Stimulated activated naive CD4-positive, alpha-beta T cell treated with Interleukin-2 at 50 U/mL for 16 hours (primary cell): ENCODE measurements around the gene TMC5.
"Not testable (repeated sequence)": the region's sequence is repeated elsewhere in the genome, so short reads cannot be mapped to it uniquely, and the experiment has no call there.

Experiments used
- DNase-seq: peaks from one replicate; lab custom pipeline; 2025; lab: John Stamatoyannopoulos, UW

TMC5 gene

DNA sequence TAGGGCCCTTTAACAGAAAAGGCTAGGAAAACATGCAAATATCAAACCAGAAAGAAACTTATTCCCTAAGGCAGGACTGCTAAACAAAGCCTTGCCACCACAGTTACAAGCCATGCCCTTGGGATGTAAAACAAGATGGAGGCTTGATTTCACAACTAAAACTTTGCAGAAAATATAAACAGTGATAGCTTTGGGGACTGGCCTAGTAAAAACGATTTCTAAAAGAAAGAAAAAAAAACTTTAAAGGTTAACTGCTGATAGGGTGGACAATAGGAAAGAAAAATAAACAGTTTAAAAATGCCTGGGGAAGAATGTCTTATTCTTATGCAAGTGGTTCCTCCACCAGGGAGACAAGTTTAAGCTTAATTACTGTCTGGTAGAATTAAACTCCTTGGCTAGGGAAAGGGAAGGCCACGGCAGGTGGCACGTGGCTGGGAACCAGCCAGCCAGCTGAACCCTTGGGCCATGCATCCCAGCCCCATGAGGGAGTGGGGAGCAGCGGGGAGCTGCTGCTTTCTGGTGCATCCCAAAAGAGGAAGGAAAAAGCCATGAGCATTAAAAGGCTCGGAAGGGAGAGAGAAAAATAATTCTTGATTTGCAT is 10.7 kb upstream of the TMC5 start:
- no peak for DNase-seq

DNA sequence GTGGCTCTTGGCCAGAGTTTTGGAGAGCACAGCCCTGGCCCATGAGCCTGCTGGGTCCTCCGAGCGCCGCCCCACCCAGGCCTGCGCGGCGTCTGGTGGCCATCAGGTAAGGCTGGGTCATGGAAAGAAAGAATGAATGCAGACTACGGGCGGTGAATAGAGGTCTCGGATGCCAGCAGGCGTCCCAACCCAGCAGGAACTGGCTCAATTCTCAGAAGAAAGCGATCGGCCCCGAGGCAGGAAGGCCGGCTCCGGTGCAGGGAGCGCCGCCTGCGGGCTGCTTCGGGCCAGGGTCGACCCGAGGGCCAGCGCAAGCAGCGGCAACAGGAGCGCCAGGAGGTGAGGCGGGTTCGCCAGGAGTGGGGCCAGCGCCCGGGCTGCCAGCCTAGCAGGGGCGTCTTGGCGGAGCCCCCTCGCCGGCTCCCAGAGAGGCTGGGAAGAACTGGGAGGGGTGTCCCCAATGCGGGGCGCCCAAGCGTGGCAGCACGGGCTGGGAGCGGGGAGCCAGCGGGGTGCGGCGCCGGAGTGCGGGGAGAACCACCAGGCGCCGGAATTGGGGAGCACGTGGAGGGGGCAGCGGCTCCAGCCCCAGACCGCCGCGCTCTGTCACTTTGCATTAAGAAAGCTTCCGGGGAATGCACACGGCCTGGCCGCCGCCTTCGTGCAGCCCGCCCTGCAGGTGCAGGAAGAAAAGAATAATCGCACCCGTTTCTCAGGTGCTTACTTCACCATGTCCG is 7.1 kb upstream of the TMC5 start:
- no peak for DNase-seq

DNA sequence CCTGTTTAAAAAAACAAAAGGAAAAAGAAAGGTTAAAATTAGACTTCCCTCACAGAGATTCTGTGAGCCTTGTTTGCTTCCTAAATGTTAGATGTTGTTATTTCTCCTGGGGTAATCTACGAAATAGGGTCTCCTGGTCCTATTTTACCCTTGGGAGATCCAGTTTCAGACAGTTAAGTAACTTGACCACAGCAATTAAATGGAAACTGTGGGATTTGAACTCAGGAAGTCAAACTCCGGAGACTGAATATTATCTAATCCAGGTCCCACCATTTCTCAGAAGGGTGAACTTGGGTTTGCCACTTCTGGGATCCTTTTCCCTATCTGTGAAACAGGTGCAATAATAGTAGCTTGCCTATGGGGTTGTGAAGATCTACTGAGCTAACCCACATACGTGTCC is 6.4 kb upstream of the TMC5 start:
- no peak for DNase-seq

DNA sequence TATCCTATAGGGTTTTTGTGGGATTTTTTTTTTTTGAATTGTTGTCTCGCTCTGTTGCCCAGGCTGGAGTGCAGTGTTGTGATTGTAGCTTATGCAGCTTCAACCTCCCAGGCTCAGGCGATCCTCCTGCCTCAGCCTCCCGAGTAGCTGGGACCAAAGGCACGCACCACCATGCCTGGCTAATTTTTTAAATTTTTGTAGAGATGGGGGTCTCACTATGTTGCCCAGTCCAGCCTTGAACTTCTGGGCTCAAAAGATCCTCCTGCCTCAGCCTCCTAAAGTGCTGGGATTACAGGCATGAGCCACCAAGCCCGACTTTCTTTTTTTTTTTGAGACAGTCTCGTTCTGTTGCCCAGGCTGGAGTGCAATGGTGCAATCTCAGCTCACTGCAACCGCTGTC is 5.6 kb upstream of the TMC5 start:
- DNase-seq, result not testable (repeated sequence)

DNA sequence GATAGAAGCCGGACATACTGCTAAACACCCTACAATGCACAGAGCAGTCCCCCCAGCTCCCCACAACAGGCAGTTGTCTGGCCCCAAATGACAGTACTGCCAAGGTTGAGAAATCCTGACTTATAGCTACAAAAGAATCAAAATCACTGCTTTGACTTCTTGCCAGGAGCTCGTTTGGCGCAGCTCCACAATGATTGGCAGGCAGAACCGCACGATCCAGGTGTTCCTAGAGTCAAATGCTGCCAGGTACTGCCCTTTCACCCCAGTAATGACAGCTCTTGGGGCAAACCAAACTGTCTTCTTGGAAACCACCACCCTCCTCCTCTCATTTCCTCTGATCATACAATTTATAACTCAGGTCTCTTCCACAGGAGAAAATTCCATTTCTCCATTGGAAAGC is 2.2 kb upstream of the TMC5 start:
- no peak for DNase-seq

DNA sequence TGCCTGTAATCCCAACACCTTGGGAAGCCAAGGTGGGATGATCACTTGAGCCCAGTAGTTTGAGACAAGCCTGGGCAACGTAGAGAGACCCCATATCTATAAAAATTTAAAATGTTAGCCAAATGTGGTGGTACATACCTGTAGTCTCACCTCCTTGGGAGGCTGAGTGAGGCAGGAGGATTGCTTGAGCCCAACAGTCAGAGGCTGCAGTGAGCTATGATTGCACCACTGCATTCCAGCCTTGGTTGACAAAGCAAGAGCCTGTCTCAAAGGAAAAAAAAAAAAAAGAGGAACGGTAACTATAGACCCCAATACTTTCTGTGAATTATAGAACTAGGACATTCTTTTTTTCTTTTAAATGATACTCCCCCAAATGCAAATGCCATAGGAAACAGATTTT is 1.8 kb upstream of the TMC5 start:
- no peak for DNase-seq

DNA sequence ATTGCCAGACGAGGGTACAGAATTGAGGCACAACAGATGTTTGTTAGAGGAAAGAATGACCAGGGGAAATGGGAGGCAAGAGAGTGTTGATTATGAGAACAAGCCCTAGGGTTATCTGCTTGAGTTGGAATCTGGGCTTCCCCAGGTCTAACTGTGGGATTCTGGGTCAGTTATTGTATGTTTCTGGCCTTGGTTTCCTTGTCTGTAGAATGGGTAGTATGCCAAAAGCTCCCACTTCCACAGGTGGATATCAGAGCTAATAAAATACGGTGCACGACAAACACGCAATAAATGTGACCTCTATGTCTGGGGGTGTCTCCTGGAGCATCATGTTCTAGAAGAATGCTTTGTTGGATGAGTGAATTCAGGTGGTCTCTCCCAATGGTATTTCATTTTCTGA is 517 bp downstream of the TMC5 start:
- DNase-seq, result no peak

DNA sequence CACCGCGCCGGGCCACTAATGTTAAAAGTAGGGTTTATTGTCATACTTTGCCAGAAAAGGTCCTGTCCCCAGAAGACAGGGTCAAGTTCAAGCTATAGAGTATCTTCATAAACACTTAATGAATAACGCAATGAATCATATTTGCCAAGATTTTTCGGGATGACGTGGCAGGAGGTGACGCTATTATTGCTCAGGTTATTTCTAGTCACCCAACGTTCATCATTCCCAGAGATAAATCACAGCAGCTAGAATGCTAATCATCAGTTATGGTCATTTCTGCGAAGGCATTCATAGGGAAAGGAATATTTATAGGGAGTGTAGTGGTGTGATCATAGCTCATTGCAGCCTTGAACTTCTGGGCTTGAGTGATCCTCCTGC is 2.0 kb downstream of the TMC5 start:
- DNase-seq, result no peak

DNA sequence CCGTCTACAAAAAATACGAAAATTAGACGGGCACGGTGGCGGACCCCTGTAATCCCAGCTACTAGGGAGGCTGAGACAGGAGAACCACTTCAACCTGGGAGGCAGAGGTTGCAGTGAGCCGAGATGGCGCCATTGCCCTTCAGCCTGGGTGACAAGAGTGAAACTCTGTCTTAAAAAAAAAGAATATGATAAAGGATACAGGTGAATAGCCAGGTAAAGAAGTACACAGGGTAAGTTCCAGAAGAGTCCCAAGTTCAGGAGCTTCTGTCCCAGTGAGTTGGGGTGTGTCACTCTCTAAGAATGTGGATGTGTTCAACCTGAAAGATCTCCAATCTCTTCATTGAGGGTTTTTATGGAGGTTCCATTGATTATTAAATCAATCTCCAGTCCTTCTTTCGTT is 6.8 kb downstream of the TMC5 start:
- DNase-seq, result no peak

DNA sequence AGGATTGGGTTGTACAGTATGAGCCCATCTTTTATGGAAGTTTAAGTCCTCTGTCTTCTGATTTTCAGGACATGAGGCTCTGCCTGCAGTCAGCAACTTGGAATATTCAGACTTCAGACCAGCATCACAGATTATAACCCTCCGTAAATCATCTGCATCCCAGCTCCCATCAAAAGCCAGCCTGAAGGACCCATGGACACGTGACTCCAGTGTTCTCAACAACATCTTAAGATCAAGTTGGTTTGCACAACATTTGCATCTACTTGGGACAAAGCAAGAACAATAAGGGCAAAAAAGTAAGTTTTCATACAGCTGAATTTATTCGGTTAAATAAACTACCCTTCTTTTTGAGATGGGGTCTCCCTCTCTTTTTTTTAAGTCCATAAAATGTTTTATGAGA is 12.7 kb downstream of the TMC5 start:
- no peak for DNase-seq

DNA sequence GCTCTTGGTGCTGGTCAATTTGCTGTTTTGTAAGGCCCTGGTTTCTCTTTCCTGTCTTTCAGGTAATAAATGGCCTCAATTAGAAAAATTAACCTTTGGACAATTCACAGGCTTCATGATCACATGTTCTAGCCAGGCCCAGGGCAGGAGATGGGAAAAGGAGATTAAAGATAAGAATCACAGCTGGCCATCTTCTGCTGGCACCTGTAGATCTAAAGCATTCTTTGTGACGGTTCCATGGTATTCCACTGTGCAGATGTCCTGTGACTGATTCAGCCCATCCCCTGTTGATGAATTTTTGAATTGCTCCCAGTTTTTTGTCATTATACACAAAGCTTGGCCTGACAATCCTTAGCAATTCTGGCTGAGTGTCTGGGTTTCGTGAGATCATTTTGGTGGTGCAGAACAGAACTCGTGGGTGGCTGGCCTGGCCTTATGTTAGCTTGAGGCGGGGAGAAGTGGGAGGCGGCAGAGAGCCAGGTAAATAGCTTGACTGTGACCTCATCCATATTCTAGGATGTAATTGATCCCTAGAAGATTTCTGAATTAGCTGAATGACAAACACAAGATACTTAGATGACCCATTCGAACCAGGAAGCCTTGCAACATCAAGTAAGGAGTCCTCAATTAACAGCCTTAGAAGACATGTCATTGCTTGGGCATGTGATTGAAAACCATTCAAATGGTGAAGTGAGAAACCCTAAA is 14.1 kb downstream of the TMC5 start:
- no peak for DNase-seq

DNA sequence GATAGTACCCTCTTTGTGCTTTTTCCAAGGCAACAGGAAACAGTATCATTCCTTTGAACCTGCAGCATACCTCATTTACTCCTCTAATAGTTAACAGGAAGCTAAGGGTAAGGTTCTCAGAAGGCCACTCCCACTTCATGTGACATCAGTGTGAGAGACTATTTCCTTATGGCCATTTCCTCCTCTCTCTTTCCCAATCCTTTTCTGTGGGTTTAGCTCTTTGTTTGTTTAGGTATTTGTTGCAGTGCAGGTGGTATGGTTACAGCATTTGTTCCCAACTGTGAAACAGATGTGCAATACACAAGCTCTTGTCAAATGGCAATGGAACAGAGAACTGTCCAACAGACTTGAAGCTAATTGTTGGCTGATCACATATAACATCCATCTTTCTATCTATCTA is 14.7 kb downstream of the TMC5 start:
- DNase-seq, result no peak

DNA sequence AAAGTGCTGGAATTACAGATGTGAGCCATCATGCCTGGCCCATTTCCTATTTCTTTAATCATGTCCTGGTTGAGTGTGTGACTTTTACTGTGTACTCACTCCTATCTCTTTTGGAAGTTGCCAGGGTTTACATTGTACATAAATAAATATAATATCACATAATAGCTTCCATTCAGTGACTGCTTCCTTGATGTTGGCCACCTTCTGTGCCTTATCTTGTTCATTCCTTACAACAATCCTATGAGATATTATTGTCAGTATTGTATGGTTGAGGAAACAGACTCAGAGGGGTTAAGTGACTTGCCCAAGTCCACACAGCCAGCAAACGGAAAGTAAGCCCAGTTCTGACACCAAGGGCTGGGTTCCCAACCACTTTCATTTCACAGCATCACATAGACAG is 16.9 kb downstream of the TMC5 start:
- no peak for DNase-seq

DNA sequence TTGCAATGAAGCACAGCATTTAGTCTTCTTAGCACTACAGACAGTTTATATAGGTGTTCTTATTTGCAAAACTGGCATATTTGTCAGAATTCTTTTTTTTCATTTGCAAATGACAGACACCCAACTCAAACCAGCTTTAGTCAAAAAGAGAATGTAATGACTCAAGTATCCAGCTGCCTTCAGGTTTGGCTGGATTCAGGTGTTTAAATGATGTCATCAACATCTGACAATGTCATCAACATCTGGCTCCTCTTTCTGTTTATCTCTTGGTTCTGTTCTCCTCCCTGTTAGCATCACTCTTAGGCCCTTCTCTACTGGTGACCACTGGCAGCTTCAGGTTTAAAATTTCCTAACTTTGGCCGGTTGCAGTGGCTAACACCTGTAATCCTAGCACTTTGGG is 18.9 kb downstream of the TMC5 start:
- no peak for DNase-seq

DNA sequence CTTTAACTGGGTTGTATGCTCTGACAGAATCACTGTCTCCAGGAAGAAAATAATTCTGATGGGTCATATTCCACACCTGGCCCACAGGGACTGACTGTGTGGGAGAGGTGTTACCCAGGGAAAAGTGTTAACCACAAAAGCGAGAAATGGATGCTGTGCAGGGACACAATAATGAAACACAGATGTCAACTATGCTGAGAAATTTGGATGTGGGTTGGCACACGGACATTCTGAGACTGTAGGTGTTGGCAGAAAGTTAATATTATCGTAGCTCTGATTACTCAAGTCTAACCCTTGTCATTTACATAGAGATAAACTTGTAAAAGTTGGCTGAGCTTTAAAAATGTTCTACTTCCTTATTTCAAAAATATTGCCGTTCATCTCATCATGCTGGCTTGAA is 19.6 kb downstream of the TMC5 start:
- no peak for DNase-seq

DNA sequence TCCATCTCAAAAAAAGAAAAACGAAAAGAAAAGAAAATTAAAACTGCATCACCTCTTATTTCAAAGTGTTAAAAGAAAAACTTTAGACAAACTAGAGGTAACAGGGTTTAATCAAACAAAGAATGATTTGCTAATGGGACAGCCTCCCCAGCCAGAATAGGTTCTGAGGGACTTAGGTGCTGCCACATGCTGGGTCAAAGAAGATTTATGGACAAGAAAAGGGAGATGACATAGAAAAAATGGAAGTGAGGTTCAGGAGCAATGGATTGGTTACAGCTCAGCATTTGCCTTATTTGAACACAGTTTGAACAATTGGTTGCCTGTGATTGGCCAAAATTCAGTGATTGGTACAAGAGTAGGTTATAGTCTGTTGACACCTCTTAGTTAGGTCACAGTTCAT is 21.1 kb downstream of the TMC5 start:
- DNase-seq, result no peak

DNA sequence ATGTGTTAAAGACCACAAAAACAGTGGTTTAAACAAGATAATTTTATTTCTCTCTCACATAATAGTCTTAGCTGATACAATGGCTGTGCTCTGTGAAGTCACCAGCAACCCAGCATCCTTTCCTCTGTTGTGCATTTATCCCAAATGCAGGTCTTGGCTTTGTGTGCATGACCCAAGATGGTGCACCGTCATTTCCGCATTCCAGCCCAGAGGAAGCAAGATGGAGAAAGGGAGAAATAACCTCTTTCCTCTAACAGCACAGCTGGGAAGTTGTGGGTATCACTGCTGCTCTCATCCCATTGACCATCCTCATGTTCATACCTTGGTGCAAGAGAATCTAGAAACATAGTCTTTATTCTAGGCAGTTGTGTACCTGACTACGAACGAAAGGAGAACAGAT is 21.8 kb downstream of the TMC5 start:
- no peak for DNase-seq

DNA sequence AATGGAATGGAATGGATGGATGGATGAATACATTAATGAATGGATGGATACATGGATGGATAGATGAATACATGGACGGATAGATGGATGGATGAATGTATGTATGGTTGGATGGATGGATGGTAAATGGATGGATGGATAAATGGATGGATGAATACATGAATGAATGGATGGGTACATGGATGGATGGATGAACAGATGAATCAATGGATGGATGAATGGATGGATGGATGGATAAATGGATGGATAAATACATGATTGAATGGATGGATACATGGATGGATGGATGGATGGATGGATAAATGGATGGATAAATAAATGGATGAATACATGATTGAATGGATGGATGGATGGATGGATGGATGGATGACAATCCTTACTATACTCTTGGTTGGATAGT is 26.0 kb downstream of the TMC5 start:
- DNase-seq, result no peak

DNA sequence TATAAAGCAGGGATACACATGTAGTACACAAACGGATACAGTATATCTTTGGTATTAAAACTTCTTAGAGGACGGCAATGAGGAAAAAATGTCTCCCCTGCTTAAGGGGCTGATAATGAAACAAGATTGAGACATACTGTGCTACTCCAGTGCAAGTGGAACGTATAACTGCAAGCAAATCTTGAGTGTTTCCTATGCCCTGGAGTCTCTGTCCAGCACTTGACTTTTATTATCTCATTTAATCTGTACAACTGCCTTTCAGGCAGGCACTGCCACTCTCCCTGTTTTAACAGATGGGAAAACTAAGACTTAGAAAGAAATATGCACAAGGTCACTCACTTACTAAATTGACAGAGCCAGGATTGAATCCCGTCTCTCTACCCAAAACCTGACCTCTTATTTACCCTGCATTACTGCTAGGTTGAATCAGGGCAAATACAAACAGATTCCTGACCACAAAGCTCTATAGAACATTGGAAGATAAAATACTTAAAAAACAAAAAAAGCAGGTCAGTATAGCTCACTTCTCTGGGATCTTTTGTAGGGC is 28.7 kb downstream of the TMC5 start:
- no peak for DNase-seq

DNA sequence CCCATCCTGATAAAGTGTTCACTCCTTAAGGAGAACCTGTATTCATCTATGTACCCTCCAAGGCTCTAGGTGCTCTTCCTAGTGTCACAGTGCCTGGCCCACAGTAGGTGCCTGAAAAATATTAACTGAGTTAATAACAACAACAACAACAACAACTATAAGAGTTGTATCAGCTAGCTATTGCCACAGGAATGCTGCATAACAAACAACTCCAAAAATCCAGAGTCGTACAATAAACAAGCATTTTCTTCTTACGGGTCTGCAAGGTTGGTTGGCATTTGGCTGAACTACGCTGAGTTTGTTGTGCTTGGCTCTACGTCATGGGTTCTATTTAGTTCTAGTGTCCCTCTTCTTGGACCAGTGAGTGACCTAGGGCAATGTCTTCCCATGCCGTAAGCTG is 29.2 kb downstream of the TMC5 start:
- no peak for DNase-seq

DNA sequence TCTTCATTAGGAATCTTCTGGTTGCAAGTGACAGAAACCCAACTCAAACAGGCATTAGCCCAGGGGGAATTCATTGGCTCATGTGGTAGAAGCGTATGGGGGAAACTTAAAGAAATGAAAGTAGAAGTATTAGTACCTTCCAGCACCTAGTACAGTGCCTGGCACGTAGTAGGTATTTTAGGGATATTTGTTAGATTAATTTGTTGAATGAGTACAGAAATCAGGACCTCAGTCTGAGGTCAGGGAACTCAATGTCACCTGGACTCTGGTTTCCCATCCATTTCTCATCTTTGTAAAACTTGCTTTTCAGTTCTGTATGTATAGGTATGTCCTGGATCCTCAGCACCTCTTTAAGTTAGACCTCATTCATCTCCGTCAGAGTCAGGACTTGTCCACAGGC is 32.5 kb downstream of the TMC5 start:
- DNase-seq, result no peak

DNA sequence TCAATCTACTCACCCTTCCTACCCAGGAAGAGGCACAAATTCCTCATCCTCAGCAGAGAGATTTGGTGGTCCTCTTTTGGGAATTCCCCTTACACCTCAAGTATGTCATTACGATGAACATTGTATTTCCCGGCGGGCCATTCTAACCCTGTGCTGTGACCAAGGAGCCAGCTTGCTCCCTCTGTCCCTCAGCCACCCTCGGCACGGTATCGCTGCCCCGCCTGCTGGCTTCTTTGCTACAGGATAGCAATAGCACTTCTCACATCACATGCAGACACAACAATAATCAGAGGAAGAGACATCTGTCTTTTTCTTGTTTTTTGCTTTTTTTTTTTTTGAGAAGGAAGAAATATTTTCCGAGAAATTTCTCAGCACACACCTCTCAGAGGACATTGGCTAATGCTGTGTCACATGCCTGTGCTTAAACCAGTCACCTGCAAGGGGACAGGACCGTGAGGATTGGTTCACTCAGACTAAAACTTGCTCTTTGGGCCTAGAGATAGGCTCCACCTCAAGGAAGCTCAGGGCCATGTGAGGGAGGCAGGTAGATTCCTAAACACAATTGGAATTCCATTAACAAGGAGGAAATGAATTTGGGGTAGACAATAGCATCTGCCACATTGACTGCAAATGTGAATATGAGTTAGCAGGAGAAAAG is 41.2 kb downstream of the TMC5 start:
- no peak for DNase-seq

DNA sequence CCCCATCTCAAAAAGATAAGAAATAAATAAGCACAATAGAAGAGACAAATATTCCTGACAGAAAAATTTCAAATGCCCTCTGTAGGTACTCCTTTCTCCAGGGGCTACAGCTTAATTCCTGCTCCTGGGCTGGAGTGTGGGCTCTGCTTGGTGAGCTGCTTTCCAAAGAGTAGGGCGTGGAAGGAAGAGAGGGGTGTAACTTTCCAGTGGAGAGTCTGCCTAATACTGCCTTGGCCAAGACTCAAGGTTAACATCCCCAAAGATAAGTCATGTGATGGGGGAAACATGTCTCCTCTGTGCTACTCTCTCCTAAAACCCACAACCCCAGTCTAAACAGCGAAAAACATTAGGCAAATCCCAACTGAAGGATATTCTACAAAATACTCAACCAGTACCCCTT is 42.7 kb downstream of the TMC5 start:
- no peak for DNase-seq
